Globus pallidus (tissue), 1 donor: Measurements from ENCODE around the gene CD59.
A peak's percentile ranks its signal among the peaks of the same experiment; 100 is the strongest.
"Not testable (repeated sequence)": the region's sequence is repeated elsewhere in the genome, so short reads cannot be mapped to it uniquely, and the experiment has no call there.

Experiments
- DNase-seq: peaks from one replicate; pipeline ENCODE4 v3.0.0-alpha.2; 2015; ENCODE audit warnings: low spot score

The CD59 gene

DNA sequence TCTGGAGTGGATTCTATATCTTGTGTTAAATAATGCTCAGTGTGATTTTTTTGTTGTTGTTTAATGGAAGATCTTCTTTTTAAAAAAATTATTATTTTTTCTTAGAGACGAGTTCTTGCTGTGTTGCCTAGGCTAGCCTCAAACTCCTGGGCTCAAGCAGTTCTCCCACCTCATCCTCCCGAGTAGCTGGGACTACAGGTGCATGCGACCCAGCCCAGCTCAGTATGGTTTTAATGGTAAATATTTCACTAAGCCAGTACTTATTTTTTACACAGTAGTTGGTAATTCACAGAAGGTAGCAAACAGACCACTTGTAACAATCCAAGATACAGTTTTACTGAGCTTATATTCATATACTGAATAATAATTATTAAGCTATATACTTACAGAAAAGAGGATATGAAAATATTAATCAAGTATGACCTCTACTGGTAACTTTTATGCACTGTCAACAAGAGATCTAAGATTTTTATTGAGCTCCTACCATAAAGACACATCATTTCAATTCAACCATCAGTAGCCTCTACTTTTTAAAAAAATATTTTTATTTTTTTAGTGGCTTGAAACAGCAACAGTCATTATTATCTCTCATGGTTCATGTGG, 6.1 kb upstream of the CD59 start:
- peak; percentile 35 for DNase-seq

DNA sequence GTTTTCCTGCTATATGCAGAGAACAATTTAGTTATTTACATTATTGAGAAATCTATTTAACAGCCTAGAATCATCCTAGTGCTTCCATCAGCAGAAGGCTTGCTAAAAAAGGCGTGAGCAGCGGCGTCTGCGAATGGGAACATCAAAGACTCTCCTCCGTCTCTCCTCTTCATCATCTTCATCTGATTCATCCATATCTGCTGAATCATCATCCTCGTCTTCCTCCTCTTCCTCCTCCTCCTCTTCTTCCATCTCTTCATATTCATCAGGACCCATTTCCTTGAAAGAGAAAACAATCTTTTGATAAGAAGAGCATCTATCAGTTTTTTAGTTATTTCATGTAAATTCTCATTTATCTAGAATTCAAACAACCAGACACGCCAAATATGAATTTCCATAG, 5.6 kb upstream of the CD59 start:
- DNase-seq: no peak

DNA sequence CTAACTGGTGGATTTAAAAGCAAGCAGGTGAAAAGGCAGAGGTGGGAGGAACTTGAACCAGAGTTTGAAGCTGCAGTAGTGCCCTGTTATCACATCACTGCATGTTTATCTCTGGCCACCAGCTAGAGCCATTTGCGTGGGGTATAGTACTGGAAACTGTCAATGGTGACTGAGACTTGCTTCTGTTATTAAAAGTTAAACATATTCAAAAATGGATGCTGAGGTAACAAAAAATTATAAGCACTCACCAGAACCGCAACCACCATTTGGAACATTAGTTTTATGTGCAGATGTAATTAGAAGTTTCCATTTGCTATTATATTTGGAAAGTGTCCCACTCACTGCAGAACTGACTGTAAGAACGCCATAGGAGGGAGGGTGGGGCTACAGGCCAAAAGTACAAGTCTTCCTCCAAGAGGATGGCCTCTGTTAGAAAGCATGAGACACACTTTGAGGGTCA, 1.2 kb upstream of the CD59 start:
- no peak for DNase-seq

DNA sequence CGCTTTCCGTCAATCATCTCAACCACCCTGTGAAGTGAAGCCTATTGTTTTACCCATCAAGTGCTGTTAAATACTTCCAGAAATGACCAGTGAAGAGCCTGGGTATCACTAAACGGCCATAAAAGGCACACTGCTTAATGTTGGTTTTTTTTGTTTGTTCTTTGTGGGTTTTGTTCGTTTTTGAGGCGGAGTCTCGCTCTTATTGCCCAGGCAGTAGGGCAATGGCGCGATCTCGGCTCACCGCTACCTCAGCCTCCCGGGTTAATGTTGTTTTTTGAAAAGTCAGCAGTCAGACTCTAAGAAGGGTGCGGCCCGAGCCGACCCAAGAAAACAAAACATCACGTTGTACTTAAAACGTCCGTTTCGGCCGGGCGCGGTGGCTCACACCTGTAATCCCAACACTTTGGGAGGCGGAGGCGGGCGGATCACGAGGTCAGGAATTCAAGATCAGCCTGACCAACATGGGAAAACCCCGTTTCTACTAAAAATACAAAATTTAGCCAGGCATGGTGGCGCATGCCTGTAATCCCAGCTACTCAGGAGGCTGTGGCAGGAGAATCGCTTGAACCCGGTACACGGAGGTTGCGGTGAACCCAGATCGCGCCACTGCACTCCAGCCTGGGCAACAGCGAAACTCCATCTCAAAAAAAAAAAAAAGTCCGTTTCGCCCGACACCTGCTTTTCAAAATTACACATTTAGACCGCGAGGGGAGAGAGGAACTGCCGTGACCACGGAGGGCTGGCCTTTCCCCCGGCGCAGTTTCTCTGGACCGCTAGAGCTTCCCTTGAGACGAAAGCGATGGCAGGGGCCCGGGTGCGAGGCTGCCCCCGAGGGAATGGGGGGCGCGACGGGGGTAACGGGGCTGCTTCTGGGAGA, 714 bp downstream of the CD59 start:
- no peak for DNase-seq

DNA sequence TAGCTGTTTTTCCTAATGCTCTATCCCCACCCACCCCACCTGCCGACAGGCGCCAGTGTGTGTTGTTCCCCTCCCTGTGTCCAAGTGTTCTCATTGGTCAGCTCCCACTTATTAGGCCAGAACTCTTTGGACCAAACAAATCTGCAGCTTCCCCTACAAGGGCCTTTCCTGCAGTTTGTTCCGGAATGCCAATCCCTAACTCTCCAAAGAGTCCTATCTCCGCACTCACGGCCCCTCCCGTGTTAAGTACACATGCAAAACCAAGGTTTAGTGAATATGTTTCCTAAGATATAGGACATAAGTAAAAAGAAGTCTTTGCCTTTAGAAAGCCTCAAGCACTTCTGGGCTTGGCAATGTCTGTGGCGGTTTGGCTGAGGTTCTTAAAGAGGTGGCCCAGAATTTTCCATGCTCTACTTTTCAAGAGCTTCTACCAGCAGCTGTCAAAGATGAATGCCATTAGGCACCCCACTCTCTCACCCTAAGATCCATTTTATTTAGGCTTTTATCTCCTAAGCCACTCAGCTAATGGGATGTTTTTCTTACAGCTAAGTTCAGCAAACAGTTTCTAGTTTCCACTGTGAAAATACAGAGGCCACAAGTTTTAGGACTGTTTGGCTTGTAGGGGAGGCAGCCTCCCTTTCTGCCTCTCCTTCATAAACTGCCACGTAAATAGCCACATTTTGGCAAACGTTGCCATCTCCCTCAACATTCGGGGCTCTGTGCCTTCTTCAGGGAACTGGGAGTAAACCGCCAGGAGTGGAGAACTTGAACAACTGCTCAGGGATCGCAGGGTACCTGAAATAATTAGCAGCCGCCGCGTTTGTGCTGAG, 1.6 kb downstream of the CD59 start:
- peak; percentile 42 for DNase-seq

DNA sequence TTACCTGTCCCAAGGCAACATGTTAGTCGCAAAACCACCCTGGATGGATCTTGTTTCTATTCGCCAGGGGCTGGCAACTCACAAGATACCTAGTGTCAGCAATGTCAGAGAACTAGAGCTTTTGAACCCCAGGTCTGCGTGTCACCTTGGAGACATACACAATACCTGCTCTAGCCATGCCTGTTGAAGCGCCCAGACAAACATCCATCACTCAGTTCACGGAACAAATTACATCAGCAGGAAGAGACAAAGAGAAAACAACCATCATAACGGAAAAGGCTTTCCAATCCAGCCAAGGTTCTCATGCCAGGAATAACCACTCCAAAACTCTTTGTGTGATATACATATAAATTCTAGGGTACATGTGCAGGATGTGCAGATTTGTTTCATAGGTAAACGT, 2.2 kb downstream of the CD59 start:
- DNase-seq: no peak

DNA sequence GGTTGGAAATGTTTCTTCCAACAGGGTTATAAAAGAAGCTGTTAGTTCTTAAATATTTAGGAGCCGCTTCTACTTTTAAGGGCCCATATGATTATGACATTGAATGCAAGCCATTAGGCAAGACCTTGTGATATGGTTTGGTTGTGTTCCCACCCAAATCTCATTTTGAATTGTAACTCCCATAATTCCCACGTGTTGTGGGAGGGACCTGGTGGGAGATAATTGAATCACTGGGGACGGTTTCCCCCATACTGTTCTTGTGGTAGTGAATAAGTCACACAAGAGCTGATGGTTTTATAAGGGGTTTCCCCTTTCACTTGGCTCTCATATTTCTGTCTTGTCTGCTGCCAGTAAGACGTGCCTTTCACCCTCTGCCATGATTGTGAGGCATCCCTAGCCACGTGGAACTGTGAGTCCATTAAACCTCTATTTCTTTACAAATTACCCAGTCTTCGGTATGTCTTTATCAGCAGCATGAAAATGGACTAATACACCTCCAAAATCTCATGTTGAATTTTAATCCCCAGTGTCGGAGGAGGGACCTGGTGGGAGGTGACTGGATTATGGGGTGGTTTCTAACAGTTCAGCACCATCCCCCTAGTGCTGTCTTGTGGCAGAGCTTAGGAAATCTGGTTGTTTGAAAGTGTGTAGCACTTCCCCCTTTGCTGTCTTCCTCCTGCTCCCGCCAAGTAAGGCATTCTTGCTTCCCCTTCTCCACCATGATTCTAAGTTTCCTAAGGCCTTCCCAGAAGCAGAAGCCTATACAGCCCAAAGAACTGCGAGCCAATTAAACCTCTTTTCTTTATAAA, 4.3 kb downstream of the CD59 start:
- peak; percentile 31 for DNase-seq

DNA sequence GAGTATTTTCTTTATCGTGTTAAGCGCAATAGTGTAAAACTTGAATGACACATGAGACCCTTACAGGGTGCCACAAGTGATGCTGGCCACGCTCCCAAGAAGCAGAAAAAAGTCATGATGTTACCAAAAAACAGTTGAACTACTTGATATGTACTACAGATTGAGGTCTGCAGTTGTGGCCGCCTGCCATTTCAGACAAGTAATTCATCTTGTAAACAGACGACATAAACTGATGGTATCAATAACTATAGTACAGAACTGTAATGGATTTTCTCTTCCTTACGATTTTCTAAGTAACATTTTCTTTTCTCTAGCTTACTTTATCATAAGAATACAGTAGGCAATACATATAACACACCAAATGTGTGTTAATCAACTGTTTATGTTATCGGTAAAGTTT, 5.5 kb downstream of the CD59 start:
- DNase-seq: no peak

DNA sequence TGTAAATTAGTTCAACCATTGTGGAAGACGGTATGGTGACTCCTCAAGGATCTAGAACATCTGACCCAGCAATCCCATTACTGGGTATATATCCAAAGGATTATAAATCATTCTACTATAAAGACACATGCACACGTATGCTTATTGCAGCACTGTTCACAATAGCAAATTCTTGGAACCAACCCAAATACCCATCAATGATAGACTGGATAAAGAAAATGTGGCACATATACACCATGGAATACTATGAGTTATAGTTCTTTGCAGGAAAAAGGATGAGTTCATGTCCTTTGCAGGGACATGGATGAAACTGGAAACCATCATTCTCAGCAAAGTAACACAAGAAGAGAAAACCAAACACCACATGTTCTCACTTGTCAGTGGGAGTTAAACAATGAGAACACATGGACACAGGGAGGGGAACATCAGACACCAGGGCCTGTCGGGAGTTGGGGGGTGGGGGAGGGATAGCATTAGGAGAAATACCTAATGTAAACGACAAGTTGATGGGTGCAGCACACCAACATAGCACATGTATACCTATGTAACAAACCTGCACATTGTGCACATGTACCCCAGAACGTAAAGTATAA, 7.1 kb downstream of the CD59 start:
- not testable (repeated sequence) for DNase-seq

DNA sequence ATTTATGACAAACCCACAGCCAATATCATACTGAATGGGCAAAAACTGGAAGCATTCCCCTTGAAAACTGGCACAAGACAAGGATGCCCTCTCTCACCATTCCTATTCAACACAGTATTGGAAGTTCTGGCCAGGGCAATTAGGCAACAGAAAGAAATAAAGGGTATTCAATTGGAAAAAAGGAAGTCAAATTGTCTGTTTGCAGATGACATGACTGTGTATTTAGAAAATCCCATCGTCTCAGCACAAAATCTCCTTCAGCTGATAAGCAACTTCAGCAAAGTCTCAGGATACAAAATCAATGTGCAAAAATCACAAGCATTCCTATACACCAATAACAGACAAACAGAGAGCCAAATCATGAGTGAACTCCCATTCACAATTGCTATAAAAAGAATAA, 8.7 kb downstream of the CD59 start:
- DNase-seq: not testable (repeated sequence)

DNA sequence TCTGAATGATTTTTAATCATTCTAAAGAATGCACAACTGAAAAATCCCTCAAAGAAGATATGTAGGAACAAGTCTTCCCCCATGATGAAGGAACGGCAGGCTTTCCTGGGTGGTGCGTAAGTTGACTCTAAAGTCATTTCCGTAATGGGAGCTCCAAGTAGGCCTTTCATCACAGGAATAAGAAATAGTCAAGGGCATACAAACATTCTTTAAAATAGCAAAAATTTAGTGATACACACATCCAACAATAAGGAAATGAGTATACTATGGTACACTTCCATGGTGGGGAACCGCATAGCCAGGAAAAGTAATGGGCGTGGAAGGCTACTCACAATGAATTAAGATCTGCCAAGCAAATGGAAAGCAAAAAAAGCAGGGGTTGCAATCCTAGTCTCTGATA, 10.7 kb downstream of the CD59 start:
- DNase-seq: no peak

DNA sequence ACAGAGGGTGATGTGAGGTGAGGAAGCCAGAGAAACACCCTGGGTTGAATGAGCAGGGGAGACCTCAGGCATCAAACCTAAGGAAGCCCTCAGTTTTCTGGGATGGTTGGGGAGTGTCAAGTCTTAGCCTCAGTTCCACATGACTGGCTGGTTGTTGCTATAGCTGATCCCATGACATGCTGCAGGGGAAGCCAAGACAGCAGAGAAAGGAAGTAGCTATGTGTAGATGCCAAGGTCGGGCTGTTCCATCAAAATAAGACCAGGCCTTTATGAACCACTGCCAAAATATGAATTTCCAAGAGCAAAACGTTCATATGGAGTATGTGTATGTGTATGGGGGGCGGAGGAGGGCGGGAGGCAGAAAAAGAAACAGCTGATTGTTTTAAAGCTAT, 11.6 kb downstream of the CD59 start:
- peak; percentile 70 for DNase-seq

DNA sequence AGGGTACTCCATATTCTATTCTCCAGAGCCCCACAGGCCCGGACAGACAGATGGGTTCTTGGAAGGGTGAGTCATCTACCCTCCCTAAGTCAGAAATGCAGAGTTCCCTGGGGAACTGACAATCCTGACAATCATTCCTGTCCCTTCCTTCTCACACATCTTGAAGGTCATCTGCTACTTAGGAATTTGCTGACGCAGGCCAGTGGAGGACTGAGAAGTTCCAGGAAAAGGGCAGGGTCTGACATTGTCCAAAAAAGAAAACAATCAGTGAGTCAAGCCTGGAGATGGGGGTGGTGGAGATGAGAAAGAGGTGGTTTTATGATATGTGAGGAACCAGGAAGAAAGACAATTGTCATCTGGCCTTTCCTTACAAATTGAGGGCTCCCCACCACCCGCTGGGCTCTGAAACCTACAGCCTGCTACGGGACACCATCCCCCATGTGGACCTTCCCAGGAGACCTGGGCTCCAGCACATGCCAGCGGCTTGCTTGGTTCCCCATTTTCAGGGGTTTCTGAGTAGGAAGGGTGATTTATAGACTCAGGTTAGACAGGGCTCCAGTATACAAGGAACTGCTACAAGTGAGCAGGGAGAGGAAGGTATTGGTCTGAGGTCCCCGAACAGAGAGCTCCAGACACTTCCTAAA, 12.9 kb downstream of the CD59 start:
- no peak for DNase-seq

DNA sequence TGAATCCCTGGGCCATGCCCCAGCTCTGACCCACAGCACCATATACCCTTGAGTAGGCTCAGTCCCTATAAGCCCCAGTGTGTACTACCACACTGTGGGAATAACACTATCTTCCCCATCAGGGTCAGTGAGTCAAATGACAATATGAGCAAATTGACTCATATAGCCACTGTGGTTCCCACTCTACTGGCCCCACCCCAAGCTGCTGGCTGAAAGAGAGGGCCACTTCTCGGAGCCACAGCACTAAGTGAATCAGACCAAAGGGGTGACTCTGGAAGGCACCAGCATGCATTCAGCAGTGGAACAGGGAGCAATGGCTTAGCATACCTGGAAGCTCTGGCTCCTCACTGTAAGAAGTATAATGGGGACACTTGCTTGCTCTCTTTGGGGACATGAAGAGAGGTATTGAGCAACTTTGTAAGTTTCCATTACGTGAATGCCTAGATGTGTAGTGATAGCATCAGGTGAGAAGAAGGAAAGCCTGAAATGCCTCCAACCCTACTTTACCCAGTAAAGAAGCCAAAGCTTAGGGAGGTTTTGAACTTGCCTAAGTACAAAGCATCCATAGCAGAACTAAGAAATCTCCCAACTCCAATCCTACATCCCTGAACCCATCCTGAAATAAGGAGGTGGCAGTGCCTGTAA, 13.5 kb downstream of the CD59 start:
- no peak for DNase-seq

DNA sequence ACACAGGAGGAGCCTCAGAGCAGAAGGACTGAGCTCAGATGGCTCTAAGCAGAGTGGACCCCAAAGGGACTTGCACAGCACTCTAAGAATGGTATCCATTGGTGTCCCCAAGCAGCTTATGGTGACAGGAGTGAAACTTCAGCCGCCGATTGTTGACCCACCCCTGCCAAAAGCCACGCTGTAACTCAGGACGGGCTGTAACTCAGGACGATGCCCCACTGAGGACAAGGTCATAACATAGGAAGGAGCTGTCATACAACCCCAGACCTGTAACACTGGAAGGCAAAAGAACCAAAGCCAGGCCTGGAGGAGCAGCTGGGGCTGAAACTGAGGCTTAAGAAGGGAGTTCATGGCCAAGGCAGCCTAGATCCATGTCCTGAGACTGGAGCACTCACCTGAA, 14.2 kb downstream of the CD59 start:
- DNase-seq: no peak

DNA sequence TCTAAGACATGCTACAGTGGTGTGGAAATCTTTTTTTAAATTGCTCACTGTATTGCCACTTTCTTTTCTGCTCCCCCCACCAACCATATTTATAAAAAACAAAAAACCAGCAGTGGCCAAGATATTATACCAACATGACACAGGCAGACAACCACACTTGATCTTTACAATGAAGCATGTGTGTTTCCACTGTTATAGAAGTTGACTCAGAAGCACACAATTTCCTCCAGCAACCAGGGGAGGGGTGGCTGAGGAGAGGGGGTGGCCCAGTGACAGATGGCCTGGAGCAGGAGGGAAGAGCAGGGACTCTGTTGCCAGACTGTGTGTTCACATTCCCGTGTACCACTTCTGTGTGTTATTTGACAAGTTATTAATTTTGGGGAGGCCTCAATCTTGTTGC, 14.8 kb downstream of the CD59 start:
- DNase-seq: no peak

DNA sequence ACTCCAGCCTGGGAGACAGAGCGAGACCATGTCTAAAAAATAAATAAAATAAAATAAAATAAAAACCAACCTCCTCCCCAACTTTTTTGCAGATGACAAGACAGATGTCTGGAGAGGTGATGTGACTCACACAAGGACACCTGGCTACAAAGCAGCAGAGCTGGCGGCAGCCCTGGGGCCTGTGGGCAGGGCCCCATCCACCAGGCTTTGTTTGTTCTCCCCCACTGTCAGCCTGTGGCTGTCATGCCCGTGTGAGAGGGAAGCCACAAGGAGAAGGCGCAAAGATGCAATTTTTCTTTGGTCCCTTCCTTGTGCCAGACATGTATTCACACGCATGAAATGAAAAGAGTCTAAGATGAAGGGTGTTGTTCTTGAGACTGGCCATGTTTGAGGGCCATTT, 16.6 kb downstream of the CD59 start:
- no peak for DNase-seq

DNA sequence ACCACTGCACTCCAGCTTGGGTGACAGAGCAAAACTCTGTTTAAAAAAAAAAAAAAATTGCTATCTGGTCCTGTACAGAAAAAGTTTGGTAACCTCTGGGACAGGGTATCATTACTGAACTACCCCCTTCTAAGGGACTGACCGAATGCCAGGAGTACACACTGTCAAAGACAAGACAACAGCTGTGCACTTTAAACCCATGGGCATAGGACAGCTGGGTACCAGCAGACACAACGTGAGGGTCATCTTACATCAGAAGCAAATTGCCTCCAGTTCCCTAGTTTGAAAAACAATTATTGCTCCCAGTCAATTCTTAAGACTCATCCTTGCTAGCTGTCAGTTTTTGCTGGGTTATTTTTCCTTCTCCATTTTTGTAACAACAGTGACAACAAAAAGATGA, 17.8 kb downstream of the CD59 start:
- DNase-seq: no peak

DNA sequence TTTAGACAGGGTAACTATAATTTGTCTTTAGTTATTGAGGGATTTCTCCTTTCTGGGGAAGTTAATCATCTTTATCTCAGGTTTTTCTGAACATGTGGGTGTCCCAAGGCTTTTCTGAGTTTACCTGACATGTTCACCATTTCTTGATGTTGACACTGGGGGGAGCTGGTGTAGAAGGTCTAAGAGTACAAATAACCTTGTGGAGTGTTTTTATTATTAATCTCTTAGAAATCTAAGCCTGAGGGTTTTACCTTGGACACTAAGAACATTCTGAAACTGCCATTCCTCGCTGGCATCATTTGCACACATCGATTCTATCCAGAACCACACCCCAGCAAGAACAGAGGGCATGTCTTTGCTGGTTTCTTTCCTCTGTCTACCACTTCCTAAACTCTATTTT, 20.0 kb downstream of the CD59 start:
- no peak for DNase-seq

DNA sequence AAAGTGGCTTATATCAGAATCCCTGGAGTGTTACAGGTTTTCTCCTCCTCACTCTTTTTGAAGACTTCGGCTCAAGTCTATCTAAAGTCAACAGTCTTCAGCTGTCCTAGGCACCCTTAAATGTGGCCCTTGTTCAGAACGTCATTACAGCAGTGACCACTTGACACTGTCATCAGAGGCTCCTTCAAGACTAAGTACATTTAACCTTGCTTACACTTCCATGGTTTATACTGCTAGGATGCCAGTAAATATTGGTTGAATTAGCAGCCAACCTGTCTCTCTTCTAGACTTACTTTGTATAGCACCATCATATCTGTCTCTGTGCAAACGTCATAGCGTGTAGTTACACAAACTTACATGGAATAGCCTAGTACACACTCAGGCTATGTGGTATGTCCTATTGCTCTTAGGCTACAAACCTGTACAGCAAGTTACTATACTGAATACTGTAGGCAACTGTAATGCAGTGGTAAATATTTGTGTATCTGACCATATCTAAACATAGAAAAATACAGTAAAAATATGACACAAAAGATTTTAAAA, 22.3 kb downstream of the CD59 start:
- no peak for DNase-seq
